ENCODE results near the gene GRWD1.

- no peak for TF ChIP-seq CTCF (IDR thresholded peaks at IDR 0.05)
- no peak for TF ChIP-seq SIN3A (IDR thresholded peaks at IDR 0.05; ENCODE audit: borderline replicate concordance, insufficient read depth, low read depth, low read length)
- no peak for TF ChIP-seq POLR2AphosphoS5 (IDR thresholded peaks at IDR 0.05; ENCODE audit: low read depth, low read length)
Measured at GRCh38 chr19:48415806-48416221, 30.0 kb upstream of the GRWD1 start.
